NCI-H2029 (cell line): Measurements from ENCODE around the gene ALX3.
"Not testable (repeated sequence)": the region's sequence is repeated elsewhere in the genome, so short reads cannot be mapped to it uniquely, and the experiment has no call there.

Experiments used
- DNase-seq: peaks from one replicate; lab custom pipeline; 2025; lab: John Stamatoyannopoulos, UW

Gene ALX3

DNA sequence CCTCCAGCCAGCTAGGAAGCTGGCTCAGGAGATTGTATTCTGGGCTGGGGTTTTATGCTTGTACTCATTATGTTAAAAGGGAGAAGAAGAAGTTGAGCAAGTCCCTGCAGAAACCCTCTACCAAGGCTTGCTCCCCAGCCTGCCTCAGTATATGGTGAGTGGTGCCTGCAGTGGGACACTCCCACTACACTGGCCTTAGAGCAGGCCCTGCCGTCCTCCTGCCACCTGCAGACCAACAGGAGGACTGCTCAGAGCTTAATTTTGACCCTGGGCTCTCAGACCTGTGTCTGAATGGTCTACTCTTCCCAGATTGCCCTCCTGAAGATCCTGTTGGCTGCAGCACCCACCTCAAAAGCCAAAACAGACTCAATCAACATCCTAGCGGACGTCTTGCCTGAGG, 23.0 kb downstream of the ALX3 start:
- no peak for DNase-seq

DNA sequence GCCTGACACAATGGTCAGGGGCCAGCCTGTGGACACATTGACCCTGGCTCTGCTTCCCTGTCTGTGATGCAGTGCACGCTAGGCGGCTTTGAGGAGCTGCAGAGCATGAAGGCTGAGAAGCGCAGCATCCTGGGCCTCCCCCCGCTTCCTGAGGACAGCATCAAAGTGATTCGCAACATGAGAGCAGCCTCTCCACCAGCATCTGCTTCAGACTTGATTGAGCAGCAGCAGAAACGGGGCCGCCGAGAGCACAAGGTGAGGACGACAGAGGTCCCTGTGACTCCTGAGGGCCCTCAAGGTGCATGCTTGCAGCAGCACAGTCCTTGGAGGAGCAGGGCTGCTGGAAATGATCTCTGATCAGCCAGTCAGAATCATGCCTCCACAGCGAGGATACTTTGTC, 27.5 kb downstream of the ALX3 start:
- DNase-seq: no peak

DNA sequence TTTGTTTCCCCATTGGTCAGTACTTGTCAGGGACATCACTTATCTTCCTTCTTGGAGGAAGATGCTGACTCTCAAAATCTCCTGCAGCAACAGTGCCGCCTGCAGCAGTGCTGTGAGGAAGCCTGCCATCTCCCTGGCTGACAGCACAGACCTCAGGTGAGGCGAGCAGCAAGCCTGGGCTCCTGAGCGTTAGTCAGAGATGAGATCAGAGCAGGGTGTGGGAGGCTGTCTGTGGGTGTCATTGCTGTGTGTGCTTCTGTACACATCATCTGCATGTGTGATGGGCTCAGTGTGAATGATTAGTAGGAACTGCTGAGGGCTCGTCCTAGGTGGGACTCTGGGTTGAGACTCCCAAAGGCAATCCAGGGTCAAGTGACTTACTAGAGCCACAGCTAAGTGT, 29.9 kb downstream of the ALX3 start:
- DNase-seq: no peak

DNA sequence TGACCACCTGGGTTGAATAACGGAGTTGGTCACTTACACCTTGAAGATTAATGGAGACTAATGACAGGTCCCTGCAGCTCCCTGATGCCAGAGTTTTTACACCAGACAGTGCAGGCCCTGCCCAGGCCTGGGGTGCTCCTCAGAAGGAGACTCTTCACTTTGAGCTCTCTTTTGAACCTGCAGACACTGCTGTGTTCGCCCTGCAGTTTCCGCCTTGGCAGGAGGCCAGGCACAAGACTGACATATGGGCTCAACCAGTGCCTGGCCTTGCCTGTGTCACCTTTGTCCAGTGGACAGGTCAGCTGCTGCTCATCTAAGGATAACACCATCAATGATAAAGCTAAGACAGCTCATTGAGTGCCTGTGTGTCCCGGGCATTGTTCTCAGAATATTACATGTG, 30.8 kb downstream of the ALX3 start:
- DNase-seq: no peak

DNA sequence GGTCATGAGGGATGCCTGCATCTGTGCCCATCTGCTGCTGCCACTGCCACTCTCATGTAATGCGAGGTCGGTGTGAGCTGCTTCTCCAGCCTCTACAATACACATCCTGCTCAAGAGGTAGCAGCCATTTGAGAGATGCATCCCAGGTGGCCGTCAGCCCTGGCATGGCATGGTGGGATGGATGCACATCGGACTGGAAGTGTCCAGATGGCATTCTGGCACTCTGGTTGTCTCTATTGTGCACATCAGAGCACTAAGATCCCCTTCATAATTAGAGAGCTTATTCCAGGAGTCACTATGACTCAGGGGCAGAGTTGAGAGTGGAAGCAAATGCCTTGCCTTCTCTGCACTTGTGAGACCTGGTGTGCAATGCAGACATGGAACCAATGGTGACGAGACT, 32.2 kb downstream of the ALX3 start:
- no peak for DNase-seq

DNA sequence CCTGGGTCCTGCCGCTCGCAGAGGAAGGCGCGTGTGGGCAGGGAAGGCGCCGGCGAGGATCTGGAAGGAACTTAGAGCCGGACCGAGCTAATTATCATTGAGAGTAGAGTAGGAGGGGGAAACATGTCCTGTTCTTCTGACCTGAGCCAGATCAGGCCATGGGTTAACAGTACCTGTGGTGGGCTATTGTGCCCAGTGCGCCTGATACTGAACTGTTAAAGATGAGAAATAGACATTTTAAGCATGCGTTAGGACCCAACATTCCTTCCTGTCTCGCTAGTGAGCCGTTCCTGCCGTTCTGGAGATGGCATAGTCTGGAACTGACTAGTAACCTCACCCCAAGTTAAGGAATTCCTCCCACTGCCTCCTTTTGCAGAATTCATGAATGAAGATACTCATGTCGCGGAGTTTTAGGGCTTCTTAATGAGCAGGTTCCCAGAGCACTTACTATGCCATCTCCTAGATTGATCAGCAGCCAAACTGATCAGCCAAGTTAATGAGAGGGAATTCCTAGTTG, 35.2 kb downstream of the ALX3 start:
- no peak for DNase-seq

DNA sequence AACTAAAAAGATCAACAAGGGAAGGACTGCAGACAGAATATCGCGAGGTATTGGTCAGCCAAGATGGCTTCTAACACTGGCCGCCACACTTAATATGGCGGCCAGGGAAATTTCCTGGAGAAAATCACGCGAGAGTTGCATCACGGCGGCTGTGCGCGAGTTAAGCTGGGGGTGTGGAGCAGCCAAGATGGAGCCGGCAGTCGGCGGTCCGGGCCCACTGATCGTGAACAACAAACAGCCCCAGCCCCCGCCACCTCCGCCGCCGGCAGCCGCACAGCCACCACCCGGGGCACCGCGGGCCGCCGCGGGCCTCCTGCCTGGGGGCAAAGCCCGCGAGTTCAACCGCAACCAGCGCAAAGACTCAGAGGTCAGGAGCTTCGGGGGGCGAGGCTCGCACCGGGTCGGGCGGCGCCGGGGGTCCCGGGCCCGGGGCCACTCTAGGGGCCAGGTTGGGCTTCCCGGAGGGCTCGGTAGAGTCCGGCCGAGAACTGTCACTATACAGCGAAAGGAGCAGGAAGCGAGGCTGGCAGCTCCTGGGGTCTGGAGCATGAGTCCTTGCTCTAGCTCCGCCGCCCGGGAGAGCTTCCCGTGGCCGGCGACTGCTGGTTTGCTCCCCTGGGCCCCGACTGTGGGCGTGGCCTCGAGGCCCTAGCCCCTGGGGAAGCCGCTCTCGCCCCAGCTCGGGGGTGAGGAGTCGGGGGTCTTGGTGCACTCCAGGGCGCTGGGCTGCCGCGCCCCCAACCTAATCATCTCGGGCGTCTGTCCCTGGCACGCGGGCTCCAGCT, 35.8 kb downstream of the ALX3 start, which contains the start of gene STRIP1:
TSS of gene STRIP1 (plus strand) at position 174 of the 785 bp plus-strand sequence. CDS start at position 188, 14 bp downstream.
- DNase-seq: peak; percentile 93

DNA sequence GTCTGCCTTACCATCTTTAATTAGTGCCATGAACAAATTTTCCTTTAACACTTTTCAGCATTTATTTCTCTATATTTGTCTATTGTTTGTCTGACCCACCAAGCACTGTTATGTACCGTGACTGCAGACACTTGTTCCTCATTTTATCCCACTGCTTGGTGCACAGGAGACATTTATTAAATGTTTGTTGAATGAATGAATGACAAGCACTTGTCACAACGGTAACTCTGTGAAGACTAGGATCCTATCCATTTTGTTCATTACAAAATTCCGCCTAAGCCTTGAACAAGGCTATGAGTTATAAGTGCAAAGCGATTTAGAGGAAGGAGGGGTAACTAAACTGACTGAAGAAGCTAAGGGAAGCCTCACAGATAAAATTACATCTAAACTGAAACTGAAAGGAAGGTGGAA, 36.4 kb downstream of the ALX3 start:
- DNase-seq: no peak

DNA sequence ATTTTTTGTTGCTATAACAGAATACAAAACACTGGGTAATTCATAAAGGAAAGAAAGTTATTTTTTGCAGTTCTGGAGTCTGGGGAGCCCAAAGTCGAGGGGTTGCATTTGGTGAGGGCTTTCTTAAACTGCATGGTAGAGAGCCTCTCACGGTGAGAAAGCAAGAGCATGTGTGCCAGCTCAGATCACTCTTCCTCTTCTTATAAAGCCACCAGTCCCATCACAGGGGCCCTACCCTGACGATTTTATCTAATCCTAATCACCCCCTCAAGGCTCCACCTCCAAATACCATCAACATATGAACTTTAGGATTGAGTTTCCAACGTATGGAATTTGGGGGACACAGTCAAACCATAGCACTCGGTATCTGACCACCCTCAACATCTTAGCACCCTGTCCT, 37.1 kb downstream of the ALX3 start:
- no peak for DNase-seq

DNA sequence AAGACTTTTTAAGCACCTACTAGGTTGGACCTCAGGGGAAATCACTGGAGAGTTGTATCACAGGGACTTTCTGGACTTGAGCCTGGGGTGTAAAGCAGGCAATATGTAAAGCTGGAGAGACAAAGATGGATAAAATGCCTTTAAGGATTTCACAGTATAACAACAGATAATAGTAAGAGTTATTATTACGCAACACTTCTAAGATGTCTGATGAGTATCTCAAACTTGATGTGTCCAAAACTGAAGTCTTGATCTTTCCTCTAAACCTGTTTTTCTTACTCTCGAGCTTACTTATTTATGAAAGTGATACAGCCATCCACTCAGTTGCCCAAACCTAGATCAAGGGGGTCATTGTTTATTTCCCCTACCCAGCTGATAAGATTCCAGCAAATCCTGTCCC, 38.1 kb downstream of the ALX3 start:
- DNase-seq: no peak

DNA sequence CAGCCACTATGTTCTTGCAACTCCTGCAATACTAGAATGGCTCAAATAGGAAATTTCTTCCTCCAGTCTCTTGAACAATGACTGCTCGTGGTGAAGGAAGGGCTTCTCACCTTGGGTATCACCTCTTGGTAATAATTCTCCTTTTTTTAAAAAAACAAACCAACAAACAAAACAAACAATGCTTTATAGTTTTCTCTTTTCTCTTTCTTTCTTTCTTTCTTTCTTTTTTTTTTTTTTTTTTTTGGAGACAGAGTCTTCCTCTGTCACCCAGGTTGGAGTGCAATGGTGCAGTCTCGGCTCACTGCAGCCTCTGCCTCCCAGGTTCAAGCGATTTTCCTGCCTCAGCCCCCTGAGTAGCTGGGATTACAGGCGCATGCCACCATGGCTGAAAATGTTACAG, 39.8 kb downstream of the ALX3 start:
- DNase-seq: not testable (repeated sequence)

DNA sequence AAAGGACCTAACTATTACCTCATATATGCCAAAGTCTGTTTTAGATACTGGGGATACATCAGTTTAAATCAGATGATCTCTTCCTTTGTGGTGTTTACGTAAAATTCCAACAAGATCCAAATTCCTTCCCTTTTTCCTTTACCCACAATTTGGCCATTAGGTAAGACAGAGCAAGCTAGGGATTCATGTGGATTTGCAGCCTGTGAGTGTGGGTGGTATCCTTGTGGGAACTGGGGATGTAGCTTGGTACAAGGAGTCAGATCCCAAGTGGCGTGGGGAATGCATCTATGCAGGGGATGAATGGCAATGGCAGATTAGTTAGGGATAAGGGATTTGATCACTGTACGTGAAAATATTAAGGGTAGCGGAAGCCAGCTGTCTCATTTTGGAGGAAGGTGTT, 45.9 kb downstream of the ALX3 start:
- DNase-seq: no peak

DNA sequence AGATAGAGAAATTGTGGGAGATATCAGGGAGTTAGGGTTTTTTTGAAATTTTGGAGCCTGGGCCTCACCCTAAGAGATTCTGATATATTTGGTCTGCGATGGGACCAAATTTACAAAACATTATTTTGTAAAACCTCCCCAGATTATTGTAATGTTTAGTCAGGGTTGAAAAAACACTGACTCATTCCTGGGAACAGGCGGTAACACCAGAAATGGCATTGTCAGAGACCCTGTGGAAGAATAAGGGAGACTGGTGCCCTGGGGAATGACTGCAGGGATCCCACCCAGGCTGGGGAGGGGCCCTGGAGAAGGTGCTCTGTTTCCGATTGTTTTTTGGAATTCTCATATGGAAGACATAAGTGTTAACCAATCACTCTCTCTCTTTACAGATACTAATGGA, 49.2 kb downstream of the ALX3 start:
- DNase-seq: no peak

DNA sequence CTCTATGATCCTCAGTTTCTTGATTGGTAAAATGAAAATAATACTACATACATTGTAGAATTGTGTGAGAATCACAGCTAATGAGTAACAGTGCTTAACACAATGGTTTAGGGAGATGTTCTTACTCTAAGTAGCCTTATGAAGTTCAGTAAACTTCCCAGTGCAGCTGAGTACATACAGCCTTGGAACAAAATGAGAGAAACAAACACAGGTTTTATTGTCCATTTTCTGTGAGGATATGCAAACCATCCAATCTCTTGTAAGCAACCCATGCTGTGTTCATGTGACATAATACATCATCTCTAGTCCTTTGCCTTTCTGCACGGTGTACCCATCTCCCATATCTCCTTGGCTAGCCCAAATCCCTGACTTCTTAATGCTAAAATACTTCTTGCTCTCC, 50.7 kb downstream of the ALX3 start:
- no peak for DNase-seq

DNA sequence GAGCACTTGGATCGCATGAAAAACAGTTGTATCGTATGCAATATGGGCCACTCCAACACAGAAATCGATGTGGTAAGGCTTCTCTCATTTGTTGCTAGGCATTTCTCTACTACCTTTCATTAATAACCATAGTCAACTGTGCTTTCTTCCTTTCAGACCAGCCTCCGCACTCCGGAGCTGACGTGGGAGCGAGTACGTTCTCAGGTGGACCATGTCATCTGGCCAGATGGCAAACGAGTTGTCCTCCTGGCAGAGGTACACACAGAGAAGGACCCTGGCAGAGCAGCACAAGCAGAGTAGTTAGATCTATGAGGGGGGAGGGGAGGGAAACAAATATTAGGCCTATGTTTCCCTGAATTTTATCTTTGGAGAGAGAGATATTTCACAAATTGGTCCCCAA, 52.1 kb downstream of the ALX3 start:
- no peak for DNase-seq

DNA sequence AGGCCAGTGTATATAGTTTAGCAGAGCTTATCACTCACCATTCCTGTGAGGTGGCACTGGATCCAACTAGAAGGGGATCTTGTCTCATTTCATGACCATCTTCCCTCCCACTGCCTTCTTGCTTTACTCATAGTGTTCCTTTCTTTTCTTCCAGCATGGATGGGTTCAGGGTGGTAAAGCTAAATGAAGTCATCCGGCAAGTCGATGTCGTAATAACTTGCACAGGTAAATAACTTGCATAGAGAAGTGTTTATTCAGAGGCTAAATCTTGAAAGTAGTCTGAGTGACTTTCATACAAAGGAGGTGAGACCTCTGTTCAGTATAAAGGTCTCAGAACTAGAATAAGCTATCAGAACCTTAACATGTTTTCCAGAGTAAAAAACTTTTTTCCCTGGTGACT, 52.7 kb downstream of the ALX3 start:
- no peak for DNase-seq

DNA sequence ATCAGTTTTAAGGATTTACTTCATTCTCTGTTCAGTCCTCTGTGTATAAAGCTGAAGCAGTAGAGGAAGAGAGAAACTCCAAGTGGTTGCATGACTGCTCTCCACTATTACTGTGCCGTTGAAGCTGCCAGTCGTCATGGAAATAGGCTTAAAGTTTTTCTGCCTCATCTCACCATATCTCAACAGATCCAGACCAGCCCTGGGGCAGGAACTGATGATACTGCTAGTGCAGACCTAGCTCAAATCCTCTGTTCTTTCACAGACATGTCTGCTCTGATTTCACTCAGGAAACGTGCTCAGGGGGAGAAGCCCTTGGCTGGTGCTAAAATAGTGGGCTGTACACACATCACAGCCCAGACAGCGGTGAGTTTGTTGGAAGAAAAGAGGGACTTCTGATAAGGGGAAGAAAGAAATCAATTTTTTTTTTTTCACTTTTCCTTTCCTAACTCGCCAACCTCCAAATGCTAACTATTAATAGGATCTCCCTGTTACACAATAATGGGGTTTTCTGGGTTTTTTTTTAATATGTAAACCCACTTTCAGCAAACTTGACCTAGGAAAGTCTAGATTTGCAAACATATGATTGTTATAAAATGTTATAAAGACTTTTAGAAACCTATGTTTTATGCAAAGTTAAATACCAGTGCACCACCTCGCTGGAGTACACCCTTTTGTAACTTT, 58.2 kb downstream of the ALX3 start:
- DNase-seq: no peak

DNA sequence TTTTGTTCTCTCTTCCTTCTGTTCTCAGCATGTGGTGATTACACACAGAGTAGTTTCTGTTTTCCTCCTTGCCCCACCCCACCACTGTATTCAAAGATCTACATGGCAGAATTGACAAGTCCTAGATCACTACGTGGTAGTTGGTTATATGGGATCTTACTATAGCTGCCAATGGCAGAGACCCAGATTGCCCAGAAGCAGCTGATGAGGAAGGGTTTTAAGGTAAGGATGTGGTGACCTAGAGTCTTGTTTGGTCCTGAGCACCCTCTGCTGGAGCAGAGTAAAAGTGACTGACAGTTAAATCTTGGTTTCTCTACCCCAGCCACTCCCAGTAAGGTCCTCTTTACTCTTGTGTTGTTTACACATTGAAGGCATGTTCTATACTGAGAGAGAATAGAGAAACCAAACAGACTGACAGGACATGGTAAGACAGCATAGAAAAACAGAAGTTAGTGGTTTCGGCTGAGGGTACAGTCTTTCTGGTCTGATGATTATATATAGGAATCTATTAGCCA, 58.9 kb downstream of the ALX3 start:
- no peak for DNase-seq
